GM23338 (cell line): ENCODE results near the gene AMPH. TPM values are rescaled to one million over a fixed set of nuclear protein-coding genes. Genes with fewer than 3 reads are reported as not detected.

Experiments used
- ATAC-seq: fragments of 200-7000 bp; cut with Tn5 transposase; 3 replicates; pipeline ENCODE4 v1.9.1; 2020
- DNase-seq: peaks from one replicate; pipeline ENCODE4 v3.0.0-alpha.2; 2015; ENCODE audit warnings: low spot score
- H2AFZ ChIP-seq: fragments of 200-600 bp; sonication (generic); 2 replicates; pipeline ENCODE4 v1.8.0; 2016; ENCODE audit warnings: antibody characterized with exemption, mild to moderate bottlenecking, moderate library complexity
- H3F3A ChIP-seq: fragments of 200-600 bp; sonication (generic); replicated peaks from 2 replicates; pipeline ENCODE4 v1.8.0; 2017; ENCODE audit warnings: antibody characterized with exemption, mixed run types, low read depth
- H3K27ac ChIP-seq: fragments of 200-600 bp; sonication (generic); 2 replicates; pipeline ENCODE4 v1.6.1; 2016; ENCODE audit warnings: low read depth
- H3K27me3 ChIP-seq: fragments of 200-600 bp; sonication (generic); 2 replicates; pipeline ENCODE4 v1.8.0; 2016; ENCODE audit warnings: mild to moderate bottlenecking, mixed run types, moderate library complexity; ENCODE audit not compliant: insufficient read depth
- H3K36me3 ChIP-seq: fragments of 200-600 bp; sonication (generic); 2 replicates; pipeline ENCODE4 v1.8.0; 2016; ENCODE audit warnings: mild to moderate bottlenecking; ENCODE audit not compliant: insufficient read depth
- H3K4me1 ChIP-seq: fragments of 200-600 bp; sonication (generic); 2 replicates; pipeline ENCODE4 v1.8.0; 2016; ENCODE audit warnings: mild to moderate bottlenecking, moderate library complexity; ENCODE audit not compliant: insufficient read depth
- H3K4me2 ChIP-seq: fragments of 200-600 bp; sonication (generic); 2 replicates; pipeline ENCODE4 v1.7.1; 2017; ENCODE audit warnings: mixed run types
- H3K4me3 ChIP-seq: fragments of 200-600 bp; sonication (generic); 2 replicates; pipeline ENCODE4 v1.6.1; 2016; ENCODE audit warnings: mixed run types
- H3K79me2 ChIP-seq: fragments of 200-600 bp; sonication (generic); replicated peaks from 2 replicates; pipeline ENCODE4 v1.8.0; 2017; ENCODE audit warnings: mild to moderate bottlenecking; ENCODE audit not compliant: insufficient read depth
- H3K9me2 ChIP-seq: fragments of 200-600 bp; sonication (generic); 2 replicates; pipeline ENCODE4 v1.8.0; 2017; ENCODE audit not compliant: insufficient read depth
- H4K20me1 ChIP-seq: fragments of 200-600 bp; sonication (generic); replicated peaks from 2 replicates; pipeline ENCODE4 v1.8.0; 2017; ENCODE audit warnings: mild to moderate bottlenecking; ENCODE audit not compliant: insufficient read depth
- H3K27ac Mint-ChIP-seq: 2 replicates; pipeline ENCODE4 v1.8.0; 2020; ENCODE audit warnings: inconsistent platforms, mild to moderate bottlenecking, moderate library complexity, mixed read lengths
- H3K27me3 Mint-ChIP-seq: 3 replicates; pipeline ENCODE4 v1.8.0; 2022; ENCODE audit warnings: low read depth, mild to moderate bottlenecking, moderate library complexity, mixed read lengths, inconsistent platforms; ENCODE audit not compliant: insufficient read depth, poor library complexity
- H3K36me3 Mint-ChIP-seq: 3 replicates; pipeline ENCODE4 v1.8.0; 2021; ENCODE audit warnings: low read depth, mild to moderate bottlenecking, inconsistent platforms, moderate library complexity, mixed read lengths
- H3K4me1 Mint-ChIP-seq: 3 replicates; pipeline ENCODE4 v1.8.0; 2020; ENCODE audit warnings: mild to moderate bottlenecking, inconsistent platforms, mixed read lengths
- H3K4me3 Mint-ChIP-seq: 3 replicates; pipeline ENCODE4 v1.8.0; 2021; ENCODE audit warnings: moderate library complexity, mild to moderate bottlenecking, inconsistent platforms, mixed read lengths
- H3K9me3 Mint-ChIP-seq: 3 replicates; pipeline ENCODE4 v1.8.0; 2020; ENCODE audit warnings: moderate library complexity, mild to moderate bottlenecking, inconsistent platforms, mixed read lengths
- CREB1 ChIP-seq: fragments of 250-450 bp; sonication (Bioruptor Pico); IDR thresholded peaks from 2 replicates; pipeline ENCODE4 v1.5.0; 2020; ENCODE audit warnings: low read depth, mild to moderate bottlenecking, moderate library complexity
- EZH2 ChIP-seq: fragments of 200-600 bp; sonication (generic); IDR thresholded peaks from one replicate; pipeline ENCODE4 v1.8.0; 2017; ENCODE audit warnings: antibody characterized with exemption, mild to moderate bottlenecking, low read depth; ENCODE audit not compliant: unreplicated experiment
- EZH2phosphoT487 ChIP-seq: fragments of 200-600 bp; sonication (generic); IDR thresholded peaks from one replicate; pipeline ENCODE4 v1.8.1; 2018; ENCODE audit warnings: antibody characterized with exemption; ENCODE audit not compliant: unreplicated experiment
- JUNB ChIP-seq: IDR thresholded peaks from one replicate; pipeline ENCODE4 v1.6.1; 2016; ENCODE audit warnings: antibody characterized with exemption; ENCODE audit not compliant: unreplicated experiment
- NANOG ChIP-seq: IDR thresholded peaks from 2 replicates; pipeline ENCODE4 v1.6.1; 2016; ENCODE audit warnings: antibody characterized with exemption, borderline replicate concordance
- POLR2AphosphoS5 ChIP-seq: IDR thresholded peaks from 2 replicates; pipeline ENCODE4 v1.6.1; 2016; ENCODE audit warnings: antibody characterized with exemption, low read depth
- STAT1 ChIP-seq: IDR thresholded peaks from one replicate; pipeline ENCODE4 v1.6.1; 2016; ENCODE audit warnings: antibody characterized with exemption; ENCODE audit not compliant: unreplicated experiment
- ZNF114 ChIP-seq: fragments of 250-450 bp; sonication (Bioruptor Pico); IDR thresholded peaks from 2 replicates; pipeline ENCODE4 v1.5.0; 2020; ENCODE audit warnings: mild to moderate bottlenecking, moderate library complexity
- ZNF331 ChIP-seq: fragments of 250-450 bp; sonication (Bioruptor Pico); IDR thresholded peaks from 2 replicates; pipeline ENCODE4 v1.5.0; 2020; ENCODE audit warnings: low read depth, mild to moderate bottlenecking, moderate library complexity
- ZNF462 ChIP-seq: fragments of 250-450 bp; sonication (Bioruptor Pico); IDR thresholded peaks from 2 replicates; pipeline ENCODE4 v1.5.0; 2020; ENCODE audit warnings: mild to moderate bottlenecking, moderate library complexity
- polyA plus RNA-seq: library from polyadenylated mRNA; unstranded; fragments of >200 nt; fragmentation: Nextera tagmentation; extraction: Ambion mirVana; gene quantifications from 2 replicates; pipeline ENCODE4 v1.2.1, GENCODE V29; 2016
- total RNA-seq: library from RNA; depleted of rRNA; stranded (reverse); fragments of >200 nt; shearing (Covaris generic); gene quantifications from 2 replicates; pipeline ENCODE4 v1.2.3, GENCODE V29; 2014
- TF ChIP-seq, protein P1 (sequence below): IDR thresholded peaks from one replicate; pipeline ENCODE4 v1.6.1; 2018; ENCODE audit warnings: antibody characterized with exemption; ENCODE audit not compliant: unreplicated experiment
- TF ChIP-seq, protein P2 (sequence below): IDR thresholded peaks from 2 replicates; pipeline ENCODE4 v1.6.1; 2016; ENCODE audit warnings: antibody characterized with exemption
- TF ChIP-seq, protein P3 (sequence below), 2 experiments: fragments of 200-600 bp in 1 of 2; sonication (generic) in 1 of 2; conservative IDR thresholded peaks; 2 replicates each; pipeline versions ENCODE4 v1.5.1 to v1.6.1; 2016 to 2017; ENCODE audit warnings: antibody characterized with exemption in 2 of 2, low read depth in 2 of 2, mild to moderate bottlenecking in 2 of 2, moderate library complexity in 1 of 2

The AMPH gene
- total and polyA plus RNA-seq, 2 experiments from 2014 or later = 4.8 to 10.2 TPM

DNA sequence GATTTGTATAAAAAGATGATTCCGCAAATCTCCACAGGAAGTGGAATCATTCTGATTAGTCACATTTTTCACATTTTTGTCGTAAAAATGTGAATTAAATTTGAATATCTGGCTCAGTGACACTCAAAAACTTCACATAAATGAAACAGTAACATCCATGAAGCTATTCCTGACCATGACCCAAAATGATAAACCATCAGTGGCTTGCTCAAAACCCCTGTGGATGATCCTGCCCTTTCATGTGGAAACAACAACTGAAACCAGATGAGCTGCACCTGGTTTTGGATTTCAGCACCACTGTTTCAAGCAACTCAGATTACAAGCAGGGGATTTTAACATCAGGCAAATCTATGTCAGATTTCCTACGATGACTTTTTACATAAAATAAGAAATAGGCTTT lies 80.3 kb downstream of the AMPH start:
- Mint-ChIP-seq H3K36me3 (no peaks in the 10 kb centered on the region), H3K27me3 (no peaks in the 10 kb centered on the region), H3K4me1 (peaks cover 15% of the 10 kb centered on the region), H3K27ac (no peak overlapping the region), H3K4me3 (no peak overlapping the region), H3K9me3 (no peaks in the 10 kb centered on the region)
- H2AFZ ChIP-seq = no peak overlapping the region
- H3K79me2 ChIP-seq = no peaks in the 10 kb centered on the region
- no peaks in the 10 kb centered on the region for H3F3A ChIP-seq
- DNase-seq (peak; percentile 19), ATAC-seq (no peak; the same call in 2 of the 3 replicates)
- no peak overlapping the region for H3K27ac ChIP-seq
- 0 out of 2 replicates have a peak, but pooled peaks cover 3% of the 10 kb centered on the region for H3K36me3 ChIP-seq
- no peaks in the 10 kb centered on the region for H3K9me2 ChIP-seq
- H3K4me3 ChIP-seq = no peak overlapping the region
- H3K4me2 ChIP-seq = no peak overlapping the region
- no peaks in the 10 kb centered on the region for H3K27me3 ChIP-seq
- TF ChIP-seq, protein P1, sequence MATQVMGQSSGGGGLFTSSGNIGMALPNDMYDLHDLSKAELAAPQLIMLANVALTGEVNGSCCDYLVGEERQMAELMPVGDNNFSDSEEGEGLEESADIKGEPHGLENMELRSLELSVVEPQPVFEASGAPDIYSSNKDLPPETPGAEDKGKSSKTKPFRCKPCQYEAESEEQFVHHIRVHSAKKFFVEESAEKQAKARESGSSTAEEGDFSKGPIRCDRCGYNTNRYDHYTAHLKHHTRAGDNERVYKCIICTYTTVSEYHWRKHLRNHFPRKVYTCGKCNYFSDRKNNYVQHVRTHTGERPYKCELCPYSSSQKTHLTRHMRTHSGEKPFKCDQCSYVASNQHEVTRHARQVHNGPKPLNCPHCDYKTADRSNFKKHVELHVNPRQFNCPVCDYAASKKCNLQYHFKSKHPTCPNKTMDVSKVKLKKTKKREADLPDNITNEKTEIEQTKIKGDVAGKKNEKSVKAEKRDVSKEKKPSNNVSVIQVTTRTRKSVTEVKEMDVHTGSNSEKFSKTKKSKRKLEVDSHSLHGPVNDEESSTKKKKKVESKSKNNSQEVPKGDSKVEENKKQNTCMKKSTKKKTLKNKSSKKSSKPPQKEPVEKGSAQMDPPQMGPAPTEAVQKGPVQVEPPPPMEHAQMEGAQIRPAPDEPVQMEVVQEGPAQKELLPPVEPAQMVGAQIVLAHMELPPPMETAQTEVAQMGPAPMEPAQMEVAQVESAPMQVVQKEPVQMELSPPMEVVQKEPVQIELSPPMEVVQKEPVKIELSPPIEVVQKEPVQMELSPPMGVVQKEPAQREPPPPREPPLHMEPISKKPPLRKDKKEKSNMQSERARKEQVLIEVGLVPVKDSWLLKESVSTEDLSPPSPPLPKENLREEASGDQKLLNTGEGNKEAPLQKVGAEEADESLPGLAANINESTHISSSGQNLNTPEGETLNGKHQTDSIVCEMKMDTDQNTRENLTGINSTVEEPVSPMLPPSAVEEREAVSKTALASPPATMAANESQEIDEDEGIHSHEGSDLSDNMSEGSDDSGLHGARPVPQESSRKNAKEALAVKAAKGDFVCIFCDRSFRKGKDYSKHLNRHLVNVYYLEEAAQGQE = no peak
- TF ChIP-seq ZNF114 (CRISPR knock-in tag) (no peak), ZNF462 (CRISPR knock-in tag) (no peak), POLR2AphosphoS5 (no peak), JUNB (no peak), ZNF331 (CRISPR knock-in tag) (no peak), EZH2 (no peak), NANOG (no peak), STAT1 (no peak), EZH2phosphoT487 (no peak), CREB1 (no peak)
- TF ChIP-seq, protein P2, sequence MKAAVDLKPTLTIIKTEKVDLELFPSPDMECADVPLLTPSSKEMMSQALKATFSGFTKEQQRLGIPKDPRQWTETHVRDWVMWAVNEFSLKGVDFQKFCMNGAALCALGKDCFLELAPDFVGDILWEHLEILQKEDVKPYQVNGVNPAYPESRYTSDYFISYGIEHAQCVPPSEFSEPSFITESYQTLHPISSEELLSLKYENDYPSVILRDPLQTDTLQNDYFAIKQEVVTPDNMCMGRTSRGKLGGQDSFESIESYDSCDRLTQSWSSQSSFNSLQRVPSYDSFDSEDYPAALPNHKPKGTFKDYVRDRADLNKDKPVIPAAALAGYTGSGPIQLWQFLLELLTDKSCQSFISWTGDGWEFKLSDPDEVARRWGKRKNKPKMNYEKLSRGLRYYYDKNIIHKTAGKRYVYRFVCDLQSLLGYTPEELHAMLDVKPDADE = no peak
- TF ChIP-seq, protein P3, sequence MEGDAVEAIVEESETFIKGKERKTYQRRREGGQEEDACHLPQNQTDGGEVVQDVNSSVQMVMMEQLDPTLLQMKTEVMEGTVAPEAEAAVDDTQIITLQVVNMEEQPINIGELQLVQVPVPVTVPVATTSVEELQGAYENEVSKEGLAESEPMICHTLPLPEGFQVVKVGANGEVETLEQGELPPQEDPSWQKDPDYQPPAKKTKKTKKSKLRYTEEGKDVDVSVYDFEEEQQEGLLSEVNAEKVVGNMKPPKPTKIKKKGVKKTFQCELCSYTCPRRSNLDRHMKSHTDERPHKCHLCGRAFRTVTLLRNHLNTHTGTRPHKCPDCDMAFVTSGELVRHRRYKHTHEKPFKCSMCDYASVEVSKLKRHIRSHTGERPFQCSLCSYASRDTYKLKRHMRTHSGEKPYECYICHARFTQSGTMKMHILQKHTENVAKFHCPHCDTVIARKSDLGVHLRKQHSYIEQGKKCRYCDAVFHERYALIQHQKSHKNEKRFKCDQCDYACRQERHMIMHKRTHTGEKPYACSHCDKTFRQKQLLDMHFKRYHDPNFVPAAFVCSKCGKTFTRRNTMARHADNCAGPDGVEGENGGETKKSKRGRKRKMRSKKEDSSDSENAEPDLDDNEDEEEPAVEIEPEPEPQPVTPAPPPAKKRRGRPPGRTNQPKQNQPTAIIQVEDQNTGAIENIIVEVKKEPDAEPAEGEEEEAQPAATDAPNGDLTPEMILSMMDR (conservative IDR thresholded peaks at IDR 0.05; ENCODE audit: low read depth in 2 of 2) = no peak
- no peaks in the 10 kb centered on the region for H4K20me1 ChIP-seq
- peaks cover 13% of the 10 kb centered on the region; the same call in 1 of the 2 replicates for H3K4me1 ChIP-seq
